Measurements from ENCODE around the gene PIM2.

GRCh38 chrX:48968377-48968776 lies 49.6 kb upstream of the PIM2 start:
- TF ChIP-seq EZH2 (IDR thresholded peaks at IDR 0.05; ENCODE audit: insufficient read depth, poor library complexity, severe bottlenecking) (no peak), EZH2phosphoT487 (IDR thresholded peaks at IDR 0.05; ENCODE audit: insufficient read depth, low read depth) (no peak)

Measured in GM23248 (cell line).